ENCODE measurements around the gene RNF130. TPM values are rescaled to one million over a fixed set of nuclear protein-coding genes. Genes with fewer than 3 reads are reported as not detected.

Gene RNF130
- total and polyA plus RNA-seq, 9 of the 15 experiments (the other 6 are each of a cell fraction or from before 2014, with no cell fraction given) = 5.8 to 39.4 (median 27.1) TPM

GRCh38 chr5:180040287-180041214 is 31.0 kb downstream of the RNF130 start:
- 66% methylated on average over 11 of the region's 11 CpGs for WGBS (ENCODE audit: insufficient coverage, low coverage, missing lambda C conversion rate)
- ATAC-seq = no peak
- BruUV-seq (replicated peaks) = no TSS peak

More at GRCh38 chr5:180040287-180041214, 31.0 kb downstream of the RNF130 start:
- intact Hi-C loops (cut with micrococcal nuclease) = no loop called here
- Histone ChIP-seq H3K4me3 (no peak overlapping the region), H3K79me2 (ENCODE audit: control insufficient read depth, insufficient read depth, low read length) (no peaks in the 10 kb centered on the region), H3K9ac (ENCODE audit: insufficient read depth in 1 of 2, low read depth in 2 of 2, low read length in 2 of 2) (no peak overlapping the region), H3K9me3 (replicated peaks; ENCODE audit: control insufficient read depth, insufficient read depth, low read depth, low read length) (peaks cover 7% of the 10 kb centered on the region), H3K27ac (ENCODE audit: extremely low read depth, low read depth, low read length) (no peak overlapping the region), H4K20me1 (replicated peaks; ENCODE audit: control insufficient read depth, insufficient read depth, low read length) (no peaks in the 10 kb centered on the region), H3K27me3 (ENCODE audit: control insufficient read depth in 2 of 2, insufficient read depth in 2 of 2, low read length in 2 of 2) (no peaks in the 10 kb centered on the region), H3K4me1 (replicated peaks in 1 of 2; ENCODE audit: control insufficient read depth in 2 of 2, insufficient read depth in 2 of 2, low read length in 2 of 2) (no peaks in the 10 kb centered on the region), H3K36me3 (ENCODE audit: control insufficient read depth, insufficient read depth, low read length) (peaks cover 11% of the 10 kb centered on the region), H2AFZ (ENCODE audit: low read depth, low read length) (no peak overlapping the region), H3K4me2 (ENCODE audit: insufficient read depth, low read length) (no peak overlapping the region), H3K9me1 (ENCODE audit: control insufficient read depth, insufficient read depth, low read length) (no peaks in the 10 kb centered on the region)
- ChIA-PET CTCF (ENCODE audit: low intra/inter-chr PET ratio) (no interaction called here), POLR2A (no interaction called here)
- DNase-seq (ENCODE audit: extremely low read depth in 1 of 4, low spot score in 3 of 4) = no peak
- in situ Hi-C loops (cut with MboI) = no loop called here
- TF ChIP-seq ELF4 (CRISPR knock-in tag; IDR thresholded peaks at IDR 0.05) (no peak), ZBTB33 (CRISPR knock-in tag; IDR thresholded peaks at IDR 0.05) (peak; percentile 94), ELF2 (CRISPR knock-in tag; IDR thresholded peaks at IDR 0.05) (no peak)
- FAIRE-seq = no peak
